ENCODE results near the gene DNAJC30.

DNA sequence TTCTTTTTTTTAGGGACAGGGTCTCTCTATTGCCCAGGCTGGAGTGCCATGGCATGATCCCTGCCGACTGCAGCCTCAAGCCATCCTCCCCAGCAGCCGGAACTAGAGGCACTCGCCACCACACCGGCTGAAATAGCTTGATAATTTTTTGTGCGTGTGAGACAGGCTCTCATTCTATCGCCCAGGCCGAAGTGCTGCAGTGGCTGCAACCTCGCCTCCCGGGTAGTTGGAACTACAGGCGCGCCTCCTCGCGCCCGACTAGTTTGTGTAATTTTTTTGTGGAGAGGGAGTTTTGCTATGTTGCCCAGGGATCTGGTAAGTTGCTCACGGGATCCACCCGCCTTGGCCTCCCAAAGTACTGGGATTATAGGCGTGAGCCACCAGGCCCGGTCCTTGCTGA, 2.1 kb upstream of the DNAJC30 start:
- no peak for TF ChIP-seq EZH2phosphoT487 (IDR thresholded peaks at IDR 0.05; ENCODE audit: borderline replicate concordance, low read depth, low read length)
- TF ChIP-seq, protein P1, sequence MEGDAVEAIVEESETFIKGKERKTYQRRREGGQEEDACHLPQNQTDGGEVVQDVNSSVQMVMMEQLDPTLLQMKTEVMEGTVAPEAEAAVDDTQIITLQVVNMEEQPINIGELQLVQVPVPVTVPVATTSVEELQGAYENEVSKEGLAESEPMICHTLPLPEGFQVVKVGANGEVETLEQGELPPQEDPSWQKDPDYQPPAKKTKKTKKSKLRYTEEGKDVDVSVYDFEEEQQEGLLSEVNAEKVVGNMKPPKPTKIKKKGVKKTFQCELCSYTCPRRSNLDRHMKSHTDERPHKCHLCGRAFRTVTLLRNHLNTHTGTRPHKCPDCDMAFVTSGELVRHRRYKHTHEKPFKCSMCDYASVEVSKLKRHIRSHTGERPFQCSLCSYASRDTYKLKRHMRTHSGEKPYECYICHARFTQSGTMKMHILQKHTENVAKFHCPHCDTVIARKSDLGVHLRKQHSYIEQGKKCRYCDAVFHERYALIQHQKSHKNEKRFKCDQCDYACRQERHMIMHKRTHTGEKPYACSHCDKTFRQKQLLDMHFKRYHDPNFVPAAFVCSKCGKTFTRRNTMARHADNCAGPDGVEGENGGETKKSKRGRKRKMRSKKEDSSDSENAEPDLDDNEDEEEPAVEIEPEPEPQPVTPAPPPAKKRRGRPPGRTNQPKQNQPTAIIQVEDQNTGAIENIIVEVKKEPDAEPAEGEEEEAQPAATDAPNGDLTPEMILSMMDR (conservative IDR thresholded peaks at IDR 0.05; ENCODE audit: low read length): no peak
